Mammary epithelial cell (primary cell): ENCODE results near the gene IL10.

Experiments
- EZH2 ChIP-seq: IDR thresholded peaks from 2 replicates; pipeline ENCODE4 v1.6.1; 2012; ENCODE audit warnings: low read length, inconsistent platforms, borderline replicate concordance
- TF ChIP-seq, protein P1 (sequence below), 2 donors: IDR thresholded peaks in 1 of 2; conservative IDR thresholded peaks in 1 of 2; 2 replicates each; pipeline ENCODE4 v1.5.1; 2011 to 2012; ENCODE audit warnings: inconsistent platforms in 2 of 2, low read length in 2 of 2, mild to moderate bottlenecking in 2 of 2, control low read depth in 1 of 2, low read depth in 1 of 2; ENCODE audit not compliant: insufficient read depth in 1 of 2; ENCODE audit errors: extremely low read depth in 1 of 2

DNA sequence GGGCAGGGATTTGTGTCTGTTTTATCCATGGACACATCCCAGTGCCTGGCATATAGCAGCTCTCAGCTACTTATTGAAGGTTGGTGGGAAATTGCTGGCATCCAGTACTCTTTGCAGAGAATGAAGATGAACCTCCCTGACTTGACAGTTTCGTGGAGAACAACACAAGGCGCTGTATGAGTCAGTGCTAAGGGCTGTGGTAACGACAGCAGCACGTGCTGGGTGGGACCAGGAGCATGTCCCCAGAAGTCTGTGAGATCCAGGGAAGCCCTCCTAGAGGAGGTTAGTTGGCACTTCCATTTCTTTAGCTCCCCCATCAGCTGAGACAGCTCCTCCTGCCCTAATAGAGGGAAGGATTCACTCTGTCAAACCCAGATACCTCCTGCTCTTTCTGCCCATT, 27.6 kb downstream of the IL10 start:
- TF ChIP-seq, protein P1, sequence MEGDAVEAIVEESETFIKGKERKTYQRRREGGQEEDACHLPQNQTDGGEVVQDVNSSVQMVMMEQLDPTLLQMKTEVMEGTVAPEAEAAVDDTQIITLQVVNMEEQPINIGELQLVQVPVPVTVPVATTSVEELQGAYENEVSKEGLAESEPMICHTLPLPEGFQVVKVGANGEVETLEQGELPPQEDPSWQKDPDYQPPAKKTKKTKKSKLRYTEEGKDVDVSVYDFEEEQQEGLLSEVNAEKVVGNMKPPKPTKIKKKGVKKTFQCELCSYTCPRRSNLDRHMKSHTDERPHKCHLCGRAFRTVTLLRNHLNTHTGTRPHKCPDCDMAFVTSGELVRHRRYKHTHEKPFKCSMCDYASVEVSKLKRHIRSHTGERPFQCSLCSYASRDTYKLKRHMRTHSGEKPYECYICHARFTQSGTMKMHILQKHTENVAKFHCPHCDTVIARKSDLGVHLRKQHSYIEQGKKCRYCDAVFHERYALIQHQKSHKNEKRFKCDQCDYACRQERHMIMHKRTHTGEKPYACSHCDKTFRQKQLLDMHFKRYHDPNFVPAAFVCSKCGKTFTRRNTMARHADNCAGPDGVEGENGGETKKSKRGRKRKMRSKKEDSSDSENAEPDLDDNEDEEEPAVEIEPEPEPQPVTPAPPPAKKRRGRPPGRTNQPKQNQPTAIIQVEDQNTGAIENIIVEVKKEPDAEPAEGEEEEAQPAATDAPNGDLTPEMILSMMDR (conservative IDR thresholded peaks at IDR 0.05 in 1 of 2, IDR thresholded peaks at IDR 0.05 in 1 of 2; ENCODE audit: extremely low read depth in 1 of 2, insufficient read depth in 1 of 2, low read depth in 1 of 2, low read length in 2 of 2) = no peak
- TF ChIP-seq EZH2 = no peak
